A549 (cell line): ENCODE results near the gene SGSH. TPM values are rescaled to one million over a fixed set of nuclear protein-coding genes. Genes with fewer than 3 reads are reported as not detected.

Experiments
- ATAC-seq, 2 experiments: fragments of 200-7000 bp in 1 of 2; fragments of >200 bp in 1 of 2; cut with Nextera tagmentation in 1 of 2; cut with Tn5 transposase in 1 of 2; 3 replicates each; pipeline versions ENCODE4 v1.8.0 to v1.9.1; 2018 to 2020; ENCODE audit warnings: mild to moderate bottlenecking in 1 of 2, moderate library complexity in 1 of 2
- CTCF ChIA-PET: fragments of 300-600 bp; sonication (Branson Sonifier 250); formaldehyde crosslinking; extraction: SDS; loops from one replicate; lab custom pipeline; 2021; ENCODE audit warnings: antibody characterized with exemption, inconsistent platforms; lab: Yijun Ruan, JAX
- POLR2A ChIA-PET: fragments of 350-600 bp; formaldehyde crosslinking; extraction: SDS; loops from one replicate; lab custom pipeline; 2021; ENCODE audit warnings: antibody characterized with exemption, inconsistent platforms; lab: Yijun Ruan, JAX
- DNase-seq, 2 experiments: peaks; one replicate each; pipeline versions ENCODE4 v3.0.0 to v3.0.0-alpha.2; 2011 to 2016; ENCODE audit warnings: low read depth in 1 of 2, low spot score in 1 of 2
- FAIRE-seq: peaks from 2 replicates; lab custom pipeline; 2011; peaks lifted over from hg19 to GRCh38; lab: Jason Lieb, UNC
- H3K27ac ChIP-seq, 2 experiments: fragments of >200 bp; sonication (Bioruptor Twin); formaldehyde crosslinking; 3 replicates each; pipeline ENCODE4 v1.5.1; 2016 to 2017
- H3K4me1 ChIP-seq: fragments of >200 bp; sonication (Bioruptor Twin); formaldehyde crosslinking; 3 replicates; pipeline ENCODE4 v1.6.1; 2016
- H3K4me2 ChIP-seq: fragments of >200 bp; sonication (Bioruptor Twin); formaldehyde crosslinking; 3 replicates; pipeline ENCODE4 v1.6.1; 2016
- H3K4me3 ChIP-seq: fragments of >200 bp; sonication (Bioruptor Twin); formaldehyde crosslinking; 3 replicates; pipeline ENCODE4 v1.5.1; 2016
- H3K9me3 ChIP-seq: fragments of >200 bp; sonication (Bioruptor Twin); formaldehyde crosslinking; 3 replicates; pipeline ENCODE4 v1.6.1; 2016
- BHLHE40 ChIP-seq: IDR thresholded peaks from 2 replicates; pipeline ENCODE4 v1.6.1; 2012; ENCODE audit warnings: low read depth, low read length, inconsistent platforms
- CBX2 ChIP-seq: fragments of 200-600 bp; sonication (generic); IDR thresholded peaks from 2 replicates; pipeline ENCODE4 v1.6.1; 2016; ENCODE audit warnings: low read depth, mild to moderate bottlenecking, borderline replicate concordance
- EHMT2 ChIP-seq: fragments of 200-600 bp; sonication (generic); IDR thresholded peaks from 2 replicates; pipeline ENCODE4 v1.6.1; 2016; ENCODE audit warnings: antibody characterized with exemption, low read depth, mild to moderate bottlenecking, moderate library complexity
- FOSL2 ChIP-seq, 2 experiments: fragments of 450-650 bp in 1 of 2; fragments of >200 bp in 1 of 2; sonication (Bioruptor Twin) in 1 of 2; formaldehyde crosslinking; IDR thresholded peaks; 2 replicates each; pipeline versions ENCODE4 v1.5.0 to v1.6.1; 2016 to 2020; ENCODE audit warnings: mild to moderate bottlenecking in 1 of 2, moderate library complexity in 1 of 2
- GATA3 ChIP-seq: IDR thresholded peaks from 2 replicates; pipeline ENCODE4 v1.6.1; 2012; ENCODE audit warnings: borderline replicate concordance
- HEYL ChIP-seq: fragments of 250-450 bp; sonication (Bioruptor Pico); IDR thresholded peaks from 2 replicates; pipeline ENCODE4 v1.8.0; 2021; ENCODE audit warnings: mild to moderate bottlenecking, moderate library complexity
- HOXB5 ChIP-seq: fragments of 250-450 bp; sonication (Bioruptor Pico); IDR thresholded peaks from 2 replicates; pipeline ENCODE4 v1.5.0; 2020; ENCODE audit warnings: mild to moderate bottlenecking, moderate library complexity
- JUN ChIP-seq, 2 experiments: fragments of >200 bp; sonication (Bioruptor Twin); formaldehyde crosslinking; IDR thresholded peaks; 2 replicates in 1 of 2; 3 replicates in 1 of 2; pipeline ENCODE4 v1.6.1; 2016 to 2017
- KDM1A ChIP-seq: fragments of 200-600 bp; sonication (generic); IDR thresholded peaks from 2 replicates; pipeline ENCODE4 v1.6.1; 2016; ENCODE audit warnings: low read depth, mild to moderate bottlenecking
- KDM5A ChIP-seq: fragments of 200-600 bp; sonication (generic); IDR thresholded peaks from 2 replicates; pipeline ENCODE4 v1.6.1; 2016; ENCODE audit warnings: antibody characterized with exemption, mild to moderate bottlenecking
- MAFK ChIP-seq: fragments of 450-650 bp; IDR thresholded peaks from 2 replicates; pipeline ENCODE4 v1.6.1; 2014; ENCODE audit not compliant: partially characterized antibody
- MAX ChIP-seq: IDR thresholded peaks from 2 replicates; pipeline ENCODE4 v1.6.1; 2012
- NPAS2 ChIP-seq: fragments of 250-450 bp; sonication (Bioruptor Pico); IDR thresholded peaks from 2 replicates; pipeline ENCODE4 v1.8.0; 2022; ENCODE audit warnings: mild to moderate bottlenecking, moderate library complexity, borderline replicate concordance
- NR3C1 ChIP-seq: fragments of >200 bp; sonication (Bioruptor Twin); formaldehyde crosslinking; IDR thresholded peaks from 3 replicates; pipeline ENCODE4 v1.6.1; 2017
- USF2 ChIP-seq: fragments of 450-650 bp; IDR thresholded peaks from 2 replicates; pipeline ENCODE4 v1.6.1; 2014; ENCODE audit warnings: antibody characterized with exemption
- ZC3H11A ChIP-seq: fragments of 450-650 bp; IDR thresholded peaks from 2 replicates; pipeline ENCODE4 v1.6.1; 2014; ENCODE audit warnings: antibody characterized with exemption, mild to moderate bottlenecking
- WGBS: methylation state at CpG from one replicate; pipeline ENCODE4 v1.1.6; 2017; ENCODE audit errors: missing lambda C conversion rate; 5-methylcytosine and 5-hydroxymethylcytosine counted together
- polyA plus RNA-seq, 4 experiments: library from polyadenylated mRNA; depleted of rRNA in 3 of 4; stranded (reverse); fragments of >200 nt; fragmentation: RNase III in 1 of 4; extraction: RNeasy Plus Mini Kit Qiagen cat#74134 plus additional on column Dnase treatment in 1 of 4; gene quantifications; 2 replicates in 3 of 4; 3 replicates in 1 of 4; pipeline ENCODE4 v1.2.3, GENCODE V29; 2011 to 2017
- TF ChIP-seq, protein P1 (sequence below): fragments of >200 bp; sonication (Bioruptor Twin); formaldehyde crosslinking; IDR thresholded peaks from 3 replicates; pipeline ENCODE4 v1.5.1; 2016
- TF ChIP-seq, protein P2 (sequence below): fragments of 250-450 bp; sonication (Bioruptor Pico); IDR thresholded peaks from 2 replicates; pipeline ENCODE4 v1.5.0; 2021; ENCODE audit warnings: mild to moderate bottlenecking, moderate library complexity, borderline replicate concordance
- TF ChIP-seq, protein P3 (sequence below): fragments of >200 bp; sonication (Bioruptor Twin); formaldehyde crosslinking; IDR thresholded peaks from 2 replicates; pipeline ENCODE4 v1.6.1; 2016
- TF ChIP-seq, protein P4 (sequence below): IDR thresholded peaks from 2 replicates; pipeline ENCODE4 v1.6.1; 2012

The SGSH gene
- polyA plus RNA-seq, 2 of the 4 experiments (the other 2 are of a cell fraction) = 14.5 to 24.7 TPM

DNA sequence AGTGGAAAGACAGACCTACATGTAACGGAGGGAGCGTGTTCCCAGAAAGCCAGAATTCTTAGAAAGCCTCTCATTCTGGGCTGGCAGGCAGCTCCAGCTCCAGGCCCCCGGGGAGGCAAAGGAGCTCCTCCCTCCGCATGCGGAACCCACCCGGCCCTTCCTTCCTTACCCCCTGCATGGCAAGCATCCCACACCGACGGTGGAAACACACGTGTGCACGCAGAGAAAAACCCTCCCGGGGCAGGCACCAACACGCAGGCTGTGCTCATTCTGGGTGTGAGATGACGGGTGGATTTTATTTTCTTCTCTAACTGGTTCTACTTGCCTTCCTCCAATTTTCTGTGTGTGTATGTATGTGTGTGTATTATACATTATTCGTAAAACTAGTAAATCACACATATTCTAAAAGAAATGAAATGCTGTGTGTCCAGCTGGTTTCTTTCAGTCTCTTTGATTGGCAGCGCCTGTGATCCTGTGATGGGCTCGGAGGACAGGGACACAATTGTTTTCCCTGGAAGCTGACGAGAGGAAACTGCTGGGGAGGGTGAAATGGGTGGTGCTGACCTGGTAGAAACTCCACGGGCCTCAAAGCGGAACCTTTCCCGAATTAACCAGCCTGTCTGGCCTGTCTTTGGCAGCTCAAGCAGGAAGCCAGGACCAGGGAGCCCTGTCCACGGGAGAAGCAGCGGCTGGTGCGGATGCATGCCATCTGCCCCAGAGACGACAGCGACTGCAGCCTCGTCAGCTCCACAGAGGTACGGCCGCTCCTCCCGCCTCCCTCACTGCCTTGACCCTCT lies 28.1 kb downstream of the SGSH start (continued):
- TF ChIP-seq, protein P1, sequence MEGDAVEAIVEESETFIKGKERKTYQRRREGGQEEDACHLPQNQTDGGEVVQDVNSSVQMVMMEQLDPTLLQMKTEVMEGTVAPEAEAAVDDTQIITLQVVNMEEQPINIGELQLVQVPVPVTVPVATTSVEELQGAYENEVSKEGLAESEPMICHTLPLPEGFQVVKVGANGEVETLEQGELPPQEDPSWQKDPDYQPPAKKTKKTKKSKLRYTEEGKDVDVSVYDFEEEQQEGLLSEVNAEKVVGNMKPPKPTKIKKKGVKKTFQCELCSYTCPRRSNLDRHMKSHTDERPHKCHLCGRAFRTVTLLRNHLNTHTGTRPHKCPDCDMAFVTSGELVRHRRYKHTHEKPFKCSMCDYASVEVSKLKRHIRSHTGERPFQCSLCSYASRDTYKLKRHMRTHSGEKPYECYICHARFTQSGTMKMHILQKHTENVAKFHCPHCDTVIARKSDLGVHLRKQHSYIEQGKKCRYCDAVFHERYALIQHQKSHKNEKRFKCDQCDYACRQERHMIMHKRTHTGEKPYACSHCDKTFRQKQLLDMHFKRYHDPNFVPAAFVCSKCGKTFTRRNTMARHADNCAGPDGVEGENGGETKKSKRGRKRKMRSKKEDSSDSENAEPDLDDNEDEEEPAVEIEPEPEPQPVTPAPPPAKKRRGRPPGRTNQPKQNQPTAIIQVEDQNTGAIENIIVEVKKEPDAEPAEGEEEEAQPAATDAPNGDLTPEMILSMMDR = no peak
- TF ChIP-seq, protein P2, sequence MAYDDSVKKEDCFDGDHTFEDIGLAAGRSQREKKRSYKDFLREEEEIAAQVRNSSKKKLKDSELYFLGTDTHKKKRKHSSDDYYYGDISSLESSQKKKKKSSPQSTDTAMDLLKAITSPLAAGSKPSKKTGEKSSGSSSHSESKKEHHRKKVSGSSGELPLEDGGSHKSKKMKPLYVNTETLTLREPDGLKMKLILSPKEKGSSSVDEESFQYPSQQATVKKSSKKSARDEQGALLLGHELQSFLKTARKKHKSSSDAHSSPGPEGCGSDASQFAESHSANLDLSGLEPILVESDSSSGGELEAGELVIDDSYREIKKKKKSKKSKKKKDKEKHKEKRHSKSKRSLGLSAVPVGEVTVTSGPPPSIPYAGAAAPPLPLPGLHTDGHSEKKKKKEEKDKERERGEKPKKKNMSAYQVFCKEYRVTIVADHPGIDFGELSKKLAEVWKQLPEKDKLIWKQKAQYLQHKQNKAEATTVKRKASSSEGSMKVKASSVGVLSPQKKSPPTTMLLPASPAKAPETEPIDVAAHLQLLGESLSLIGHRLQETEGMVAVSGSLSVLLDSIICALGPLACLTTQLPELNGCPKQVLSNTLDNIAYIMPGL = no peak
- TF ChIP-seq NR3C1 = no peak

DNA sequence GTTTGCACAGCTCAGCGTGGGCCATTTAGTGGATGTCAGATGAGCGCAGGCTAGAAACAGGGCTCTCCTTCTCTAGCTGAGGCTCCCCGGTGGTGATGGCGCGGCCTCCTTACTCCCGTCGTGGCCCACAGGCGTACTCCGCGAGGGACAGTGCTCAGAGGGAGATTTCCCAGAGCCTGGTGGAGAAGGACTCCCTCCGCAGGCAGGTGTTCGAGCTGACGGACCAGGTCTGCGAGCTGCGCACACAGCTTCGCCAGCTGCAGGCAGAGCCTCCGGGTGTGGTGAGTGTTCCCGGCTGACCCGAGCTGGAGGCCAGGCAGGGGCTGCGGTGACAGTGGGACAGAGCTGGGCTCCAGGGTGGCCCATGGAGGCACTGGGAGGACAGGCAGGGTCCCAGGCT lies 28.9 kb downstream of the SGSH start:
- FAIRE-seq (no peak), ATAC-seq (no peak), DNase-seq (no peak)
- ChIA-PET POLR2A (no interaction called here), CTCF (interaction anchor here (0.8 to 2.4 kb wide), 8 partner anchors 8 to 109 kb away, joined by 3 to 8 read pairs (median 5); partner anchors contain the start of gene GAA)
- TF ChIP-seq EHMT2 = no peak
- TF ChIP-seq BHLHE40 = no peak
- no peak for TF ChIP-seq GATA3
- TF ChIP-seq, protein P3, sequence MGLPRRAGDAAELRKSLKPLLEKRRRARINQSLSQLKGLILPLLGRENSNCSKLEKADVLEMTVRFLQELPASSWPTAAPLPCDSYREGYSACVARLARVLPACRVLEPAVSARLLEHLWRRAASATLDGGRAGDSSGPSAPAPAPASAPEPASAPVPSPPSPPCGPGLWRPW = no peak
- TF ChIP-seq, protein P4, sequence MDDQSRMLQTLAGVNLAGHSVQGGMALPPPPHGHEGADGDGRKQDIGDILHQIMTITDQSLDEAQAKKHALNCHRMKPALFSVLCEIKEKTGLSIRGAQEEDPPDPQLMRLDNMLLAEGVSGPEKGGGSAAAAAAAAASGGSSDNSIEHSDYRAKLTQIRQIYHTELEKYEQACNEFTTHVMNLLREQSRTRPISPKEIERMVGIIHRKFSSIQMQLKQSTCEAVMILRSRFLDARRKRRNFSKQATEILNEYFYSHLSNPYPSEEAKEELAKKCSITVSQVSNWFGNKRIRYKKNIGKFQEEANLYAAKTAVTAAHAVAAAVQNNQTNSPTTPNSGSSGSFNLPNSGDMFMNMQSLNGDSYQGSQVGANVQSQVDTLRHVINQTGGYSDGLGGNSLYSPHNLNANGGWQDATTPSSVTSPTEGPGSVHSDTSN = no peak
- TF ChIP-seq NPAS2 (CRISPR knock-in tag) = no peak
- TF ChIP-seq MAX = no peak
- TF ChIP-seq HOXB5 = no peak
- TF ChIP-seq USF2 = no peak
- no peak for TF ChIP-seq FOSL2 (IDR thresholded peaks at IDR 0.05)
- no peak for TF ChIP-seq FOSL2 (CRISPR knock-in tag; IDR thresholded peaks at IDR 0.05)
- TF ChIP-seq CBX2 = no peak
- TF ChIP-seq ZC3H11A = no peak
- no peak for TF ChIP-seq KDM1A
- TF ChIP-seq MAFK = no peak
- TF ChIP-seq KDM5A = no peak
- TF ChIP-seq HEYL (CRISPR knock-in tag) = no peak
- no peak for TF ChIP-seq JUN (IDR thresholded peaks at IDR 0.05)
- no peak overlapping the region for H3K4me2 ChIP-seq
- 89% methylated on average over 20 of the region's 20 CpGs for WGBS
- H3K9me3 ChIP-seq = peaks cover 4% of the 10 kb centered on the region; the same call in 1 of the 3 replicates
- no peak overlapping the region for H3K27ac ChIP-seq
- H3K4me1 ChIP-seq = peaks cover 15% of the 10 kb centered on the region
- H3K4me3 ChIP-seq = no peak overlapping the region
